ENCODE measurements around the gene TUBGCP3.

TUBGCP3 gene

GRCh38 chr13:112522578-112522977 is 65.4 kb downstream of the TUBGCP3 start:
- no peak overlapping the region for H2AFZ ChIP-seq (ENCODE audit: low read length)
- no peaks in the 10 kb centered on the region for H3K9me3 ChIP-seq (ENCODE audit: low read length)
- H3K27ac ChIP-seq (ENCODE audit: low read depth, low read length, poor library complexity, severe bottlenecking), result no peak overlapping the region
- H3K36me3 ChIP-seq (ENCODE audit: insufficient read depth, low read length), result peaks cover 88% of the 10 kb centered on the region
- H3K9me2 ChIP-seq (ENCODE audit: low read depth, low read length), result no peaks in the 10 kb centered on the region
- TF ChIP-seq EZH2 (IDR thresholded peaks at IDR 0.05; ENCODE audit: borderline replicate concordance, low read length) (no peak), CTCF (IDR thresholded peaks at IDR 0.05; ENCODE audit: low read length) (no peak)
- H3K4me3 ChIP-seq (ENCODE audit: low read depth, low read length, poor library complexity, severe bottlenecking), result no peak overlapping the region
- H3K4me2 ChIP-seq (ENCODE audit: low read length), result no peak overlapping the region
- no peaks in the 10 kb centered on the region for H3K4me1 ChIP-seq (ENCODE audit: insufficient read depth, low read length, severe bottlenecking)
- no peaks in the 10 kb centered on the region for H3F3A ChIP-seq (ENCODE audit: insufficient read depth, low read length)
- no peaks in the 10 kb centered on the region for H4K20me1 ChIP-seq (ENCODE audit: insufficient read depth, low read length)
- H3K79me2 ChIP-seq (ENCODE audit: insufficient read depth, low read length), result no peaks in the 10 kb centered on the region
- no peaks in the 10 kb centered on the region for H3K27me3 ChIP-seq (ENCODE audit: insufficient read depth, low read length)
- no peak overlapping the region for H3K9ac ChIP-seq (ENCODE audit: low read length)

GRCh38 chr13:112521073-112521685 is 66.8 kb downstream of the TUBGCP3 start:
- no peaks in the 10 kb centered on the region for H3K79me2 ChIP-seq (ENCODE audit: insufficient read depth, low read length)
- no peak overlapping the region for H3K9ac ChIP-seq (ENCODE audit: low read length)
- H4K20me1 ChIP-seq (ENCODE audit: insufficient read depth, low read length), result no peaks in the 10 kb centered on the region
- no peak overlapping the region for H3K4me3 ChIP-seq (ENCODE audit: low read depth, low read length, poor library complexity, severe bottlenecking)
- H3K36me3 ChIP-seq (ENCODE audit: insufficient read depth, low read length), result peaks cover 88% of the 10 kb centered on the region
- no peaks in the 10 kb centered on the region for H3F3A ChIP-seq (ENCODE audit: insufficient read depth, low read length)
- H3K9me2 ChIP-seq (ENCODE audit: low read depth, low read length), result no peaks in the 10 kb centered on the region
- no peaks in the 10 kb centered on the region for H3K4me1 ChIP-seq (ENCODE audit: insufficient read depth, low read length, severe bottlenecking)
- no peak overlapping the region for H2AFZ ChIP-seq (ENCODE audit: low read length)
- no peak overlapping the region for H3K27ac ChIP-seq (ENCODE audit: low read depth, low read length, poor library complexity, severe bottlenecking)
- no peaks in the 10 kb centered on the region for H3K27me3 ChIP-seq (ENCODE audit: insufficient read depth, low read length)
- H3K4me2 ChIP-seq (ENCODE audit: low read length), result no peak overlapping the region
- H3K9me3 ChIP-seq (ENCODE audit: low read length), result no peaks in the 10 kb centered on the region
- TF ChIP-seq EZH2 (IDR thresholded peaks at IDR 0.05; ENCODE audit: borderline replicate concordance, low read length), result no peak
- TF ChIP-seq CTCF (IDR thresholded peaks at IDR 0.05; ENCODE audit: low read length), result no peak

GRCh38 chr13:112519517-112520060 is 68.4 kb downstream of the TUBGCP3 start:
- H3K36me3 ChIP-seq (ENCODE audit: insufficient read depth, low read length), result peaks cover 86% of the 10 kb centered on the region
- no peaks in the 10 kb centered on the region for H3F3A ChIP-seq (ENCODE audit: insufficient read depth, low read length)
- H3K4me1 ChIP-seq (ENCODE audit: insufficient read depth, low read length, severe bottlenecking), result no peaks in the 10 kb centered on the region
- no peaks in the 10 kb centered on the region for H4K20me1 ChIP-seq (ENCODE audit: insufficient read depth, low read length)
- H2AFZ ChIP-seq (ENCODE audit: low read length), result no peak overlapping the region
- H3K9me2 ChIP-seq (ENCODE audit: low read depth, low read length), result no peaks in the 10 kb centered on the region
- H3K9ac ChIP-seq (ENCODE audit: low read length), result no peak overlapping the region
- H3K27ac ChIP-seq (ENCODE audit: low read depth, low read length, poor library complexity, severe bottlenecking), result no peak overlapping the region
- no peaks in the 10 kb centered on the region for H3K79me2 ChIP-seq (ENCODE audit: insufficient read depth, low read length)
- no peak overlapping the region for H3K4me2 ChIP-seq (ENCODE audit: low read length)
- no peak for TF ChIP-seq EZH2 (IDR thresholded peaks at IDR 0.05; ENCODE audit: borderline replicate concordance, low read length)
- TF ChIP-seq CTCF (IDR thresholded peaks at IDR 0.05; ENCODE audit: low read length), result no peak
- H3K27me3 ChIP-seq (ENCODE audit: insufficient read depth, low read length), result no peaks in the 10 kb centered on the region
- H3K4me3 ChIP-seq (ENCODE audit: low read depth, low read length, poor library complexity, severe bottlenecking), result no peak overlapping the region
- no peaks in the 10 kb centered on the region for H3K9me3 ChIP-seq (ENCODE audit: low read length)

All from OCI-LY1 (cell line).